Neural crest cell (in vitro differentiated cells): ENCODE data around the gene SPIRE2. TPM values are rescaled to one million over a fixed set of nuclear protein-coding genes. Genes with fewer than 3 reads are reported as not detected.

Experiments
- DNase-seq: peaks from one replicate; pipeline ENCODE4 v3.0.0; 2021; ENCODE audit warnings: low read depth, mixed read lengths, low spot score
- H3K27ac Mint-ChIP-seq: one replicate; pipeline ENCODE4 v1.8.0; 2021; ENCODE audit warnings: mild to moderate bottlenecking, mixed read lengths; ENCODE audit not compliant: unreplicated experiment
- H3K27me3 Mint-ChIP-seq: 2 replicates; pipeline ENCODE4 v1.8.0; 2021; ENCODE audit warnings: low read depth, mild to moderate bottlenecking, mixed read lengths
- H3K36me3 Mint-ChIP-seq: 2 replicates; pipeline ENCODE4 v1.8.0; 2021; ENCODE audit warnings: low read depth, mild to moderate bottlenecking, mixed read lengths
- H3K4me1 Mint-ChIP-seq: 2 replicates; pipeline ENCODE4 v1.8.0; 2021; ENCODE audit warnings: mixed read lengths
- H3K4me3 Mint-ChIP-seq: one replicate; pipeline ENCODE4 v1.8.0; 2021; ENCODE audit warnings: mild to moderate bottlenecking, mixed read lengths
- H3K9me3 Mint-ChIP-seq: 2 replicates; pipeline ENCODE4 v1.8.0; 2021; ENCODE audit warnings: mixed read lengths
- total RNA-seq: library from RNA; stranded (reverse); gene quantifications from 2 replicates; pipeline ENCODE4 v1.2.1, GENCODE V29; 2021
- TF ChIP-seq, protein P1 (sequence below): fragments of 200-600 bp; sonication (generic); conservative IDR thresholded peaks from 2 replicates; pipeline ENCODE4 v1.5.0; 2021; ENCODE audit warnings: antibody characterized with exemption, mild to moderate bottlenecking

Gene SPIRE2
- total RNA-seq, 1 donor from 2014 or later = 18.0 TPM

DNA sequence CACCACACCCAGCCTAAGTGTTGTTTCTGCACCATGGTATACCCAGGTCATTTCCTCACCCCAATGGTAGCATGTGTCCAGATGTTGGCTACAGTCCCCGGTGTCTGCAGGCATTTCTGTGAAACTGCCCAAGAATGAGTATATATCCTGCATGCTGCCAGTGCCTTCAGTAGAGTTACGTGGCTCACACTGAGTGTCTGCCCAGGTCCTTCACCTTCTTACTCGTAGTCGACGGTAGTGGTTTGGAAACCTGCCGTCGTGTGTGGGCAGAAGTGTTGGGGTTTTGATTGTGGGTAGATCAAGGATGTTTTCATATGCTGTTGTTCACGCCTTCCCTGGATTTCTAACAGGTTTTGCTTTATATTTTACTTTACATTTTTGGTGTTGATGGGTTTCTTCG is 61.9 kb downstream of the SPIRE2 start:
- TF ChIP-seq, protein P1, sequence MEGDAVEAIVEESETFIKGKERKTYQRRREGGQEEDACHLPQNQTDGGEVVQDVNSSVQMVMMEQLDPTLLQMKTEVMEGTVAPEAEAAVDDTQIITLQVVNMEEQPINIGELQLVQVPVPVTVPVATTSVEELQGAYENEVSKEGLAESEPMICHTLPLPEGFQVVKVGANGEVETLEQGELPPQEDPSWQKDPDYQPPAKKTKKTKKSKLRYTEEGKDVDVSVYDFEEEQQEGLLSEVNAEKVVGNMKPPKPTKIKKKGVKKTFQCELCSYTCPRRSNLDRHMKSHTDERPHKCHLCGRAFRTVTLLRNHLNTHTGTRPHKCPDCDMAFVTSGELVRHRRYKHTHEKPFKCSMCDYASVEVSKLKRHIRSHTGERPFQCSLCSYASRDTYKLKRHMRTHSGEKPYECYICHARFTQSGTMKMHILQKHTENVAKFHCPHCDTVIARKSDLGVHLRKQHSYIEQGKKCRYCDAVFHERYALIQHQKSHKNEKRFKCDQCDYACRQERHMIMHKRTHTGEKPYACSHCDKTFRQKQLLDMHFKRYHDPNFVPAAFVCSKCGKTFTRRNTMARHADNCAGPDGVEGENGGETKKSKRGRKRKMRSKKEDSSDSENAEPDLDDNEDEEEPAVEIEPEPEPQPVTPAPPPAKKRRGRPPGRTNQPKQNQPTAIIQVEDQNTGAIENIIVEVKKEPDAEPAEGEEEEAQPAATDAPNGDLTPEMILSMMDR = no peak
- Mint-ChIP-seq H3K9me3 (no peaks in the 10 kb centered on the region), H3K4me1 (peaks cover 10% of the 10 kb centered on the region), H3K27ac (peak overlapping the region; percentile 83), H3K27me3 (no peaks in the 10 kb centered on the region), H3K36me3 (peaks cover 12% of the 10 kb centered on the region), H3K4me3 (no peak overlapping the region)
- DNase-seq = no peak

DNA sequence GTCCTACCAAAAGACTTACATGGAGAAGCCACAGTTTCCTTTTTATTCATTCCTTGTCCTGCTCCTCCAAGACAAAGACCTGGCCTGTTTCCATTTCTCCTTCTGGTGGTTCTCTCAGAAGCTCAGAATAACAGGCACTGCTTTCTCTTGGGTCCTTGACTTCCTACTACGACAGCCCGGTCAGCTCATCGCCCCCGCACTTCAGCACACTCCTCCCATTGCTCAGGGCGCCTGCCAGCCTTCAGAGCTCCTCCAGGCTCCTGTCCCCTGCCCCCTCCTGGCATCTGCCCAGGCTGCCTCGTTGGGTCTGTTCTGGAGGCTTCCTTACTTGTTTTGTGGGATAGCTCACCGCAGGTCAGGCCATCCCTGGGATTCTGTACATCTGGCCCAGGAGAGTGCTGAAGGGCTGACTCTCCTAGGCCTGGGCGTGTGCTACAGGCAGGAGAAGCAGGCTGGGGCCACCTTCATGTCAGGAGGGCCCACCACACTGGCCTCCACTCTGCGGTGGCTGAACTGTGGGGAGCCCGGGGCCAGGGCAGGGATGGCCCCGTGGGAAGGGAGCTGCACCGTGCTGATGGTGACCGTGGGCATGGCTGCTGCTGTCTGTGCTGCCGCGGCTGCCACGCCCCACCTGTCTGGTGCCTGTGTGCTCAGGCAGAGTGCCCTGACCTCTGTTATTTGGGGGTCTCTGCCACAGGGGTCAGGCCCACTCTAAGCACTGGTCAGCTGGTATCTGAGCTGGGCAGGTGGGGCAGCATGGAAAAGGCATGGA is 62.8 kb downstream of the SPIRE2 start:
- Mint-ChIP-seq H3K27me3 (no peaks in the 10 kb centered on the region), H3K9me3 (no peaks in the 10 kb centered on the region), H3K36me3 (peaks cover 9% of the 10 kb centered on the region), H3K27ac (peak overlapping the region; percentile 62), H3K4me1 (peaks cover 10% of the 10 kb centered on the region), H3K4me3 (peak overlapping the region; percentile 36)
- TF ChIP-seq, protein P1 = no peak
- no peak for DNase-seq

DNA sequence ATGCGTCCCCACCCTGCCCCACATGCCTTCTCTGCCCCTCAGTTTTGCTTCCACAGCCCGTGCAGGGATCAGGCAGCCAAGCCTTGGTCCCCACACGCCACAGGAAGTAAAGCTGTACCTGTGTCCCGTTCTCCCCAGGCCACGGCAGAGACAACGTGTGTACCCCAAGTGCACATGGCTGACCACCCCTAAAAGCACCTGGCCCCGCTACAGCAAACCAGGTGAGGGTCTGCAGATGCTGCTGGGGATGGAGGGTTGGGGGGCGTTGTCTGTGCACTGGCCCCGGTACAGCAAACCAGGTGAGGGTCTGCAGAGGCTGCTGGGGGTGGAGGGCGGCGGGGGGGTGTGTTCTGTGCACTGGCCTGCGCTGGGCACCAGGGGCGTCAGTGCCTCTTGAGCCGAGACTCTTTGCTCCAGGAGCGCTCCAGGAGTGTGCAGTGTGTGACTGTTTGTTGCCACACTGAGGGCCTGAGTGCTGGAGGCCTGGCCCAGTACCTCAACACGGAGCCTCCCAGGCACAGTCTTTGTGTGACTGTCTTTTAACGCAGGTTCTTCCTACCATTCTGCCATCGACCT is 63.9 kb downstream of the SPIRE2 start:
- TF ChIP-seq, protein P1 = no peak
- Mint-ChIP-seq H3K4me1 (peaks cover 10% of the 10 kb centered on the region), H3K27ac (no peak overlapping the region), H3K27me3 (no peaks in the 10 kb centered on the region), H3K9me3 (no peaks in the 10 kb centered on the region), H3K36me3 (peaks cover 9% of the 10 kb centered on the region), H3K4me3 (no peak overlapping the region)
- no peak for DNase-seq

DNA sequence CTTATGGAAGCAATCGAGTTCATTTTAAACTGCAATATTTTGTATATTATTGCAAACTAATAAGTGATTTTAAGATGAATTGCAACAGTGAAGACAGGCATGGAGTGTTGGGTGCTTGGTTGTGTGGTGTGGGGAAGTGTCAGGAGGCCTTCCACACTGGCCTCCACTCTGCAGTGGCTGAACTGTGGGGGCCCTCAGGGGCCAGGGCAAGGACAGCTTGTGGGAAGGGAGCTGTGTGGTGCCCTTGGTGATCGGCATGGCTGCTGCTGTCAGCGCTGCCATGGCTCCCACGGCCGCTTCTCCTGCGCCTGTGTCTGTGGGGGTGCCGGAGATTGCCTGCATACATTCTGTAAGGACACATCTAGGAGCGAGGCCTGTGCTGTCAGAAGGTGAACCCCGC is 64.4 kb downstream of the SPIRE2 start:
- Mint-ChIP-seq H3K27ac (no peak overlapping the region), H3K4me3 (no peak overlapping the region), H3K9me3 (no peaks in the 10 kb centered on the region), H3K36me3 (peaks cover 6% of the 10 kb centered on the region), H3K4me1 (peaks cover 10% of the 10 kb centered on the region), H3K27me3 (no peaks in the 10 kb centered on the region)
- TF ChIP-seq, protein P1 = no peak
- no peak for DNase-seq

DNA sequence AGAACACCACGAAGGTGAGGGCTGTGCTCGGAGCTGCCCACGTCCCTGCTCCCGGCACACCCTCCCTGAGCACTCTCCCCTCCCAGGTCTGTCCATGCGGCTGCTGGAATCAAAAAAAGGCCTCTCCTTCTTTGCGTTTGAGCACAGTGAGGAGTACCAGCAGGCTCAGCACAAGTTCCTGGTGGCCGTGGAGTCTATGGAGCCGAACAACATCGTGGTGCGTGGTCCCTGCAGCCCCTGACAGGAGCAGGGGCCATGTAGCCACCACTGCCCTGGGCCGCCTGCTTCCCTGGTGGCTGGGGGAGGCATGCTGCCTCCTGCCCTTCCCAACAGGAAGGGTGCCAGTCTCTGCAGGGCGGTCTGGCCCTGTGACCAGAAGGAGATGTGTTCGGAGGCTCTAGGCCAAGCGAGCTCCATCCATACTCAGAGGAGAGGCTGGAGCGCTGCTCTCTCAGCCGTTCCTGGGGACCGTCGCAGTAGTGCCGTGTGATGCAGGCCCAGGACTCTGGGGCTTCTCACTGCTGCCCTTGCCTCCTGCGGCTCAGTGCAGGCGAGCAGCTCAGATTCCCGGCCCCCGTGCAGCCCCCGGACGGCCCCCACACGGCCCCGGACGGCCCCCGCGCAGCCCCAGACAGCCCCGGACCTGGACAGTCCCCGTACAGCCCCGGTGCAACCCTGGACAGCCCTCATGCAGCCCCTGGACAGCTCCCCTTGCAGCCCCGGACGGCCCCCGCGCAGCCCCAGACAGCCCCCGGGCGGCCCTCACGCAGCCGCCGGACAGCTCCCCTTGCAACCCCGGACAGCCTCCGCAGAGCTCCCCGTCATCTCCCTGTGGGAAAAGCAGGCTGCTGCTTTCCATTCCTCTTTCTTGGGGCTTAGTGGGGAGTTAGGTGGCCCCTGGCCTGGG is 65.6 kb downstream of the SPIRE2 start:
- TF ChIP-seq, protein P1 = no peak
- no peak for DNase-seq
- H3K27me3 Mint-ChIP-seq = no peaks in the 10 kb centered on the region
- H3K27ac Mint-ChIP-seq = no peak overlapping the region
- H3K4me1 Mint-ChIP-seq = peaks cover 10% of the 10 kb centered on the region
- peaks cover 7% of the 10 kb centered on the region for H3K36me3 Mint-ChIP-seq
- no peak overlapping the region for H3K4me3 Mint-ChIP-seq
- H3K9me3 Mint-ChIP-seq = no peaks in the 10 kb centered on the region
